ENCODE results near the gene STIMATE.

Gene STIMATE

DNA sequence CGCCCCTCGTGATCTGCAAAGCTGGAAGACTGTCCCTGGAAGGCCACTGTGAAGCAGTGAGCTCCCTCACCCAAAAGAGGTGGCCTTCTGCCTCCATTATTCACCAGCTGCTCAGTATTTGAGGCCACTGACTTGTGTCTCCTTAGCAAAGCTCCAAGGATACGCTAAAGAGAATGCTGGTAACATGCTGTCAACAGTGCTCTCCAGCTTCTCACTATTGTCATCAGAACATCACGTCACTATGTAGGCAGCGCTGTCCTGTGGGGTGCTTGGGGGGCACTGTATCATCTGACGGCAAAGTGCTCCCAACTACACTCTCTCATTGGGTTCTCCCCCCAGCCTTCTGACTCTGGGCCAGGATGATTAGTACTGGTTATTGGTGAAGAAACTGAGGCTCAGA is 81.1 kb downstream of the STIMATE start:
- no peak for DNase-seq (ENCODE audit: low spot score)

DNA sequence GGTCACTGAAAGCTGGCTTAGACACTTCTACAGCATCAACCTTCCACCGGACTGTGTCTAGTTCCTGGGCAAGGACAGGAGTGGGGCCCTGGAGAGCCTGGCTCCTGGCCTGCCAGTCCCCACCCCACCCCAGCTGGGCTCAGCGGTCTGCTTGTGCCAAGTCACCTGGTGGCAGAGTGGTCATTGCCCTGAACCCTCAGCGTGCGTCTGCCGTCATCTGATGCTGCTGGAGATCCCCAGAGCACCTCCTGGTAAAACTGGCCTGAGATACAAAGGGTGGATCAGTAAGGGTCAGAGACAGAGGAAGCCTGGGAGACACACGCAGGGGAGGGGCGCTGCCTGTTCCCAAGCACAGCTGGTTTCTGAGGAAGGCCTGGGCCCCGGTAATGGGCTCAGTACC is 83.5 kb downstream of the STIMATE start:
- no peak for DNase-seq (ENCODE audit: low spot score)

DNA sequence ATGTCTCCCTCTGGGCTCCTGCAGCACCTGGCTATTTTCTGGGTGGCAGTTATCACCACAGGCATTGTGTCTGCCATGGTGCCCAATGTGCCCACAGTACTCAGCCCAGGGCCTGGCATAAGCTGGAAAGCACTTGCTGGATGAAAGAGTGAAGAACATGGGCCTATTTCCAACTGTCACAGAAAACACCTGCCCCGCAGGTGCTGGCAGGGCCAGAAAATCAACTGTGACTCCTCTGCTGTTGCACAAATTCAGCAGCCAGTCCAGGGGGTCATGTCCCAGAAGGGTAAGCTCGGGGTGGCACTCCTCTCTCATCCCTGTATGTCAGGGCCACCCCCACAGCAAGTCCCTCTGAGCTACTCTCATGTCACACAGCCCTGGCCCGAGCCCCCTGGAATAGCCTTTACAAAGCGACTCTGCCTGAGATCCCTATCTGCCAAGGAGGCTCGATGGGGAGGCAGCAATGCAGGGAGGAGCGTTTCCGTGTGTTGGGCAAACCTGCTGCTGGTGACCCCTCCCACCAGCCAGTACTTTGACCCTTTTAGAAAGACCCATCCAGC is 85.8 kb downstream of the STIMATE start:
- DNase-seq (ENCODE audit: low spot score), result no peak

DNA sequence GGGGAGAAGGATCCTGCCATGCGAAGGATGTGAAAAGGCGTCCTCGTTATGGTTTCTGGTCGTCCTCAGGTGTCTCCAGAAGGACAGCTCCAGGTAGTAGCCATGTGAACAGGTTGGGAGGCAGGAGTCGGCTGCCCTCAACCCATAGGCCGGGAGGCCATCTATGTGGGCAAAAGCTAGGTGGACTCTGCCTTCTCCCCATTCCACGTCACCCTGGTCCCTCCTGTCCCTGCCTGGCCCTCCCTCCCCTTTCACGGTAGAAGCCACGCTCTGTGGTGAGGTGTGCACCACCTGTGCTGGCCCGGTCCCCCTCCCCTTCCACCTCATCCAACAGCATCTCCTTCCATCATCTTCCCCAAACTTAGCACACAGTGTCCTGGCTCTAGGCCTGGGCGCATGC is 86.4 kb downstream of the STIMATE start:
- DNase-seq (ENCODE audit: low spot score), result no peak

DNA sequence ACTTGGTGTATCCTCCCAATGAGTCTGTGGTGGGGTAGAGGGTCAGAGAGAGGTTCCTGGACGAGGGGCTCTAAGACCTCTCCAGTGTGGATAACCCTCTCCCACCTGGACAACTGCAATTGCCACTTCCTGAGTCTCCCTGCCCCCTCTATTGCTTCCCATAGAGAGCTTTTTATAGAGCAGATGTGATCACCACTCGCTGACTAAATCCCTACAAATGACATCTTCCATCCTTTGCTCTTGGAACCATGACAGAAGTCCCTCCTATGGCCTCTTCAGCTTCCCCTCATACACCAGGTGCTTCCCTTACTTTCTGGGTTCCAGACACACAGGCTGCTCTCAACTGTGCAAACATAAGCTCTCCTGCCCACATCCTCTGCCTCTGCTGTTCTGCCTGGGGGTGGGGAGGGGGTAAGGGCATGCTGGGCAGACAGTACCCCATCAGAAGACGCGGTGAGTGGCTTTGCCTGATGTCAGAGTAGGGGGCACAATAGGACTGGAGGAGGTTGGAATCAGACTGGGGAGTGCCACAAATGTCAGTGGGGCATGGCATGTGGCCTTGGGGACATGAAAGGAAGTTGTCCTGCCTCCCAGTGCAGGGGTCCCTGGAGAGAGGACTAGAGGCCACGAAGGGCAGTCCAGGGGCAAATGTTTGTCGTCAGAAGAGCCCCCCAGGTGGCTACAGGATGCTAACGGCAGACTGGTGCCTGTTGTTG is 87.5 kb downstream of the STIMATE start:
- DNase-seq (ENCODE audit: low spot score), result no peak

DNA sequence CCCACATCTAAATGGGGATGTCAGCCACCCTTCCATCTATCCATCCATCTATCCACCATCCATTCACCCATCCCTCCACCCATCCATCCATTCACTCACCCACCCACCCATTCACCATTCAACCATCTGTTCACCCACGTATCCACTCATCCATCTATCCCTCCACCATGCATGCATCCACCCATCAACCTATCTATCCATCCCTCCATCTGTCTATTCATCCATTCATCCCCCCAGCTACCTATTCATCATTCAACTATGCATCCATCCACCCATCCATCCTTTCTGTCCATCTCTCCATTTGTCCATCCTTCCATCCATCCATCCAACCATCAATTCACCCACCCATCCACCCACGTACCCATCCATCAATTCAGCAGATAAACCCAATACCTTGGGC is 88.2 kb downstream of the STIMATE start:
- DNase-seq (ENCODE audit: low spot score), result no peak

DNA sequence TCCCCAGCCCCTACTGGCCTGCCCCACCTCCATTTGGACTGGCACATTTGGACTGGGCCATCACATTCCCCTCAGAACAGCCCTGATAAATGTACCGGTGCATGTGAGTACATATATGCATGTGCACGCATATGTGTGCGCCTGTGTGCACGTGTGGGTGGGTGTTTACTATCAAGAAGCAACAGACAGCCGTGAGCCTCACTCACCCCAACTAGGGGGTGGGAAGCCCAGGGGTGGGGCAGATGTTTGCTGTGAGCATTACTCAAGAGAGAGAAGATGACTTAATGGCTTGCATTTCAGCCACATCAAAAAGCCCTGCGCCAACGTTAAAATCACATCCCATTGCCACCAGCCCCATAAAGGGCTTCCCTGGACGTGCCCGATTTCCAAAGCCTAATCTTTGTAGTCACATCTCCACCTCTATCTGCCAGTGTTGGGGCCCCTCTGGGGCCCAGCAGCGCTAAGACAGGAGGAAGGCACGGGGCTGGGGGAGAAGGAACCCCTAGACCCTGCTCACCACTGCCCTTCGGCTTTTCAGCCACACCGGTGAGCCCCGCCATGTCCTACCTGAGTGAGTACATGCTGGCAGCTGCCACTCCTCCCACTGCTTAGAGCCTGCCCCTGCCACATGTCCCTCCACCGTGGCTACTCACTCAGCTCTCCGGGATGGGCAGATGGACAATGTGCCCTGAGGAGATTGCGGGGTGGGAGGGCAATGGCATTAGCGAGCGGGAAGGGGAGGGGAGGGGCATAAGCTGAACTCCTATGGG is 91.9 kb downstream of the STIMATE start:
- DNase-seq (ENCODE audit: low spot score), result no peak

DNA sequence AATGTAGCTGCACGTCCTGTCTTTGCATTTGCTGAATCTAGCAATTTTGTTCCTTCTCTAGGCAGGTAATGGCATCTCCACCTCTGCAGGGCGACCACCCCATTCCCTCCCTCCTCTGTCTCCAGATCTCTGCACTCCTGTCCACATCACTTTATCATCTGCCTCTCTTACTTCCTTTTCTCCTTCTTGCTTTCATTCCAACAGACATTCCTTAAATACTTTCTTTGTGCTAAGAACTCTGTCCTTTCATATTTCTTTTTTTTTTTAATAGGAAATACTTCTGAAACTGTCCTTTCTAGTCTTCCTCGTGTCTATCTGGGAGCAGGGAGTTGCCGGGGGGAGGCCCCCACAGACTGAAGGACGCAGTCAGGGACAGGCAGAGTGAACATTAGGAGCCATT is 95.5 kb downstream of the STIMATE start:
- DNase-seq (ENCODE audit: low spot score), result no peak

DNA sequence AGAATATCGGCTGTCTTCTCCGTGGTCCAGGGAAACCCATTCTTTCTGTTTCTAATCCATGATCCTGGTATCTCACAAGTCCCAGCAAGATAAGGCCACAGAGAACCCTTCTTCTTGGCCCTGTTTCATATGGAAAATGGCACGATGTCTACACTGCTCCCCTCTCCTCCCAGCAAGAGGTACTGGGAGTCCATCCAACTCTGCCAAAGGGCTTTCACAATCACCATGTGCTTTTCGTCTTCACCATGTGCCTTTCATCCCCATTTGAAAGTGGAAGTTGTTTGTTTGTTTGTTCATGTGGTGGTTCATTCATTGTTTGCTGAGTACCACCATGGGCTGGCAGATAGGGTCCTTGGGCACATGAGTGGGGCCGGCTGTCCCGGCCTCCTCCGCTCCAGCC is 97.3 kb downstream of the STIMATE start:
- no peak for DNase-seq (ENCODE audit: low spot score)

DNA sequence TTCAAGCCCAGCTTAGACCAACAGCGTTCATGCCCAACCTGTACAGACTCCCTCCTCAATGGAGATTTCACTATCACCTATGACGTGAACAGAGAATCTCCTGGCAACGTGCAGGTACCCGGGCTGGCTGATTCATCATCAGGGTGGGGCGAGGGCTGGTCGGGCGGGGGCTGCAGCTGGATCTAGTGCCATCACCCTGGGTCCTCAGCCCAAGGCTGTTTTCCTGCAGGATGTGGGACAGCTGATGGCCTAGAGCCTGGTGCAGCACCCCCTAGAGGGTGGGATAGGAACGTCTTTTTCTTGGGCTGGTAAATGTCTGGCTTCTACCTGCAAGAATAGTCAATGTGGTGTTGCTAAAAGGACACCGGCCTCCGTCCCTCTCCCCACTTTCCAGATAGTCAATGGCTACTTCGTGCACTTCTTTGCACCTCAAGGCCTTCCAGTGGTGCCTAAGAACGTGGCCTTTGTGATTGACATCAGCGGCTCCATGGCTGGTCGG is 98.3 kb downstream of the STIMATE start:
- peak; percentile 60 for DNase-seq (ENCODE audit: low spot score)

DNA sequence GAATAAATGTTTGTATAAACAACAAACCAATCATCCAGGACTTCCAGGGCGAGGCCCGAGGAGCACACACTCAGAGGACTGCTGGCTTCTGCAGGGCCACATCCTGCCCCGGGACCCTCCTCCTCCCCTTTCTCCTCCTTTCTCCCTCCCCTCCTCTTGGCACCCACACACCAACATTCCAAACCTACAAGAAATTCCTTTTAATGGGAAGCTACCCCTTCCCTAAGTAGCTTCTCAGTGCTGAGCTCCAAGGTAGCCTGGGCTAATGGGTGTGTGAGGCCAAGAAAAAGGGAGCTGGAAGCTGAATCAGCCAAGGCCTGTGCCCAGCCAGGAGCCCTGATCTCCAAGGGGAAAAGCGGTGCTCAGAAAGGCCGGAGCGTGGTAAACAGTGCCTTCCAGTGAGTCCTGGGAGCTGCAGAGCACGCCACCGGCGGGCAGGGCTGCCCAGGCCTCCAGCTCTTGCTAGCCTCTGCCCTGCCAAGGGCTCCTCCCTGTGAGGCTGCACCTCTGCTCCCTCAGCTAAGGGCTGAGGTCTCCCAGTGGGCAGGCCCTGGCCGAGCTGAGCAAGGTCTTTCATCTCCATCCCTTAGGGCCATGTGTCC is 98.9 kb downstream of the STIMATE start:
- no peak for DNase-seq (ENCODE audit: low spot score)

DNA sequence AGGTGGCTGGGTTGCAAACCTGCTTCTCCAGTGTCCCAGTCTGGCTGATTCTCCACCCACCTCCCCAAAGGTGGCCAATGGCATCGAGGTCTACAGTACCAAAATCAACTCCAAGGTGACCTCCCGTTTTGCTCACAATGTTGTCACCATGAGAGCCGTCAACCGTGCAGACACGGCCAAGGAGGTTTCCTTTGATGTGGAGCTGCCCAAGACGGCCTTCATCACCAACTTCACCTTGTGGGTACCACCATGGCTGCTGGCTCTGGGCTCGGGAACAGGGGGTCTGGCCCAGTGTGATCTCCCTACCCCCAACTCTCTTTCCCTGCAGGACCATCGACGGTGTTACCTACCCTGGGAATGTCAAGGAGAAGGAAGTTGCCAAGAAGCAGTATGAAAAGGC is 100.9 kb downstream of the STIMATE start:
- no peak for DNase-seq (ENCODE audit: low spot score)

DNA sequence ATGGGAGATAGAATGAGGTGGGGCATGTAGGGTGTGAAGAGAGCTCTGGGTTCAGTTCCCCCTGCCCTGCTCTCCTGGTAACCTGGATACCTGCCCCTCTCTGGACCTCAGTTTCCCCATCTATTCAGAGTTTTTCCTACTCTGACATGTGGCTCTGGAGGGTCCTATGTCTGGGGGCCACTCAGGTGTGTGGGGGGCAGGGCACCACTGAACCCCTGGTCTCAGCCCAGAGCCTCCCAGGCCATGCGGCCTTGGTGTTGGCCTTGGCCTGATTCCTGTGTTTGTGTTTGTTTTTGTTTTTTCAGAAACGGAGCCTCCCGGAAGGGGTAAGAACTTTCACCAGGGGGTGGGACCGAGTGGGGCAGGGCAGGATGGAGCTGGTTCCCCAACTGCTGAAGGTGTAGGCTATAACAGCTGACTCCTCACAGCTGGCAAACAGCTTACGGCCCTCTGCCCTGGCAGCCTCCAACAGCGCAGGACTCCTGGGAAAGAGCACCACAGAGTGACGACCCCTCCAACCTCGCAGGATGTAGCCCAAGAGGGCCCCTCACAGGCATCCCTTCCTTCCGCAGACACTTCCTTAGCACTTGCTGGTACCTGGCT is 101.9 kb downstream of the STIMATE start:
- no peak for DNase-seq (ENCODE audit: low spot score)

DNA sequence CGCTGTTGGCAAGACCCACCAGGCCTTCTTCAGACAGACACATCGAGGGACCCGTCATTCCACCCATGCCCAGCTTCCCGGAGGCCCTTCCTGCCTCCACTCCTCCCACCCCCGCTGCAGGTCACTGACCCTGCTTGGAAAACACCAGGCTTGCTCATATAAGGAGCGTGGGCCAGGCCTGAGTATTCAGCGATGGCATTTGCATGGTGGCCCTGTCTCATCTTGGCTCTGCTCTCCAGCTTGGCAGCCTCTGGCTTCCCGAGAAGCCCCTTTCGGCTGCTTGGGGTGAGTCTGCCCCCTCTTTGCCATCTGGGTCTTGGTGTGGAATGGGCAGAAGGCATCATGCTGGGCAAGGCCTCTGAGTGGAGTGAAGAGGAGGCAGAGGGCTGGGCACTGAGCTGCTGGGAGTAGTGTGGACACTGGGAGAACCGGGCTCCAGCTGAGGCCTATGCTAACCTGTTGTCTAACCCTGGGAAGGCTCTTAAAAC is 102.7 kb downstream of the STIMATE start, which contains the start of gene ITIH3:
Gene ITIH3, plus strand, starts transcription at position 185 of the 488 bp plus-strand sequence. Its CDS starts 8 bp downstream, at position 193.
- DNase-seq (ENCODE audit: low spot score), result no peak

DNA sequence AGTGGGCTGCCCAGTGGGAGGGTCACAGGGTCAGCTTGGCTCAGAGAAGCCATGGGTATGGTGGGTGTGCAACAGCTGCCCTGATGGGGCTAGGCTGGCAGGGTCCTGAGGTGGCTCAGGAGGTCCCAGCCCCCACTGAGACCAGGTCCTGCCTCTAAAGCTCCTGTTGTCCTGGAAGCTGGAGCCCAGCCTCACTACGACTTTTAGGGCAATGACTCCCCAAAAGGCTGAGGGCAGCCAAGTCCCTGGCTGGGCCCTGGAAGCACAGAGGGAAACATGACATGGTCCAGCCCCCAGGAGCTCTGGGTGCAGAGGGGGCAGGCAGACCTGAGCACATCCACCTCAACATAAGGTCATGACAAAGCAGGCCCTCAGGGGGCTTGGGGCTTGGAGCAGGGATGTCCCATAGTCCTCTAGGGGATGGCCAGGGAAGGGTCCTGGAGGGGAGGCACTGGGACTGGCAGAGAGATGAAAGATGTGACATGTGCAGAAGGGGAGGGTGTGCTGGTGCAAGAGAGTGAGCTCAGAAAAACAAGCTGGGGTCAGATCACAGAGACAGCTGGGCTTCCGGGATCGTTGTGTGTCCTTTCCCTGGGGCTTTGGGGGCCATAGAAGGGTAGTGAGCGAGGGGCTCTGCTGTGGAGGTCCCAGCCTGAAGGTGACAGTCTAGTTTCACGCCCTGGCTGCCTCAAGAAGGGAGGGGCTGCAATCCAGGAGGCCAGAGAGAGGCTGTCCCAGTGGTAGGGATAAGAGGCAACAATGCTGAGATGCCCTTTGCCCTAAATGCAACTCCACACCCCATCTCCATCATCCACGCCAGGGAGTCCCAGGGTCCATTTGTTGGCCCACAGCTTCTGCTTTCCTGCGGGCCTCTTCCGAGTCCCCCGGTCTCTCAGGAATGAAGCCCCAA is 103.4 kb downstream of the STIMATE start:
- DNase-seq (ENCODE audit: low spot score), result no peak

DNA sequence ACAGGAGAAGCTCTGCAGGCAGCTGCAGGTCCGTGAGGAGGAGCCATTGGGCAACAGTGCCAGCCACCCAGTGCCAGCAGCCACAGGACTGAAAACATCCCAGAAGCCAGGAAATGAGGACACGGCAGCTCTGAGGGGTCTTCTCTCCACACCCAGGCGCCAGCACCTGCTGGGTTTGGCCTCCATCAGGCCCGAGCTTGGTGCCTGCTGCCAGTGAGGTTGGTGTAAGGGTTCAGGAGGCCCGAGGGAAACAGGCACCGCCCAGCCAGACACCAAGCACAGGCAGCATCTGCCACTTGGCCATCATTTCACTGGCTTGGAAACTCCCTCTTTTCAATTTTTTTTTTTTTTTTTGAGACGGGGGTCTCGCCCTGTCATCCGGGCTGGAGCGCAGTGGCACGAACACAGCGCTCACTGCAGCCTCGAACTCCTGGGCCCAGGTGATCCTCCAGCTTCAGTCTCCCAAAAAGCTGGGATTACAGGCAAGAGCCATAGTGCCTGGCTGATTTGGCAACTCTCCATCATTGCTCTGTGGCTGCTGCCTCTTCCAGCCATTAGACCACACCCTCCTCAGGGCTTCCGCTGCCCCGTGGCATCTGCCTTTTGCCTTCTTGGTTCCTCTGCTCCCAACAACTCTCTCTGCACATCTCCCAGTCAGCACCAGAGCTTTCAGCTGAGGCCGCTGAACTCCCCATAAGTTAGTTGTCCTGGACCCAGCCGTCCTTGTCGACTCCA is 104.2 kb downstream of the STIMATE start:
- no peak for DNase-seq (ENCODE audit: low spot score)

DNA sequence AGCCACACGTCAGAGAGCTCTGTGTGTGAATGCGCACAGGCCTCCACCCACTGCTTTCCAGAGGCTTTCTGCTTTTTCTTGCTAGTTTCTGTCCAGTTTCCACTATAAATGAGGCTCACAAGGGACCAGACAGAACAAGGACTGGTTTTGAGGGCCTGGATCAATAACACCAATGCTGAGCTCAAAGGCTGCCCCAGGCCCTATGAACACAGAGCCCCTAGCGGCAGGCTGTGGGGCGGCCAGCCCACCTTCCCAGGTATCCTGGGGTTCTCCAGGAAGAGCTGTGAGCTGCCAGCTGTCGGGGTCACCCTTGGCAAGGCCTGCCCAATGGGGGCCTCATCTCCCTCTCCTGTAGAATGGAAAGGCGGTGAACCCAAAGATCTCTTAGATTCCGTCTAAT is 104.9 kb downstream of the STIMATE start:
- DNase-seq (ENCODE audit: low spot score), result no peak

DNA sequence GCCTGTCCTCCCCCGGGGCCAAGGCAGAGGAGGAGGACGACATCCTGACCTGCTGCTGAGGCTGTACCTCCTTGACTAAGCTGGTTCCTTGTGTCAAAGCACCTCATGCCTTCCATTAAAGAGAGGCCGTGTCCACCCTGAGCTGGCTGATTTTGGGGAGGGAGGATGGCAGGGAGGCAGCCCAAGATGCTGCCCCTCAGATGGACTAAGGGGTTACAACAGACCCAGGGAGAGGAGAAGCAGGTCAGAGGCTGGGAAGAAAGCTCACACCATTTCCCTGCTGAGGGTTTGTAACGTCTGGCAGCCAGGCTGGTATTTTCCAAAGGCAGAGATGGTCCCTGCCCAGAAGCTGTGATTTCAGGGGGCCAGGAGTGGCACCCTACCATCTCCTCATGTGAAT is 105.4 kb downstream of the STIMATE start:
- no peak for DNase-seq (ENCODE audit: low spot score)

DNA sequence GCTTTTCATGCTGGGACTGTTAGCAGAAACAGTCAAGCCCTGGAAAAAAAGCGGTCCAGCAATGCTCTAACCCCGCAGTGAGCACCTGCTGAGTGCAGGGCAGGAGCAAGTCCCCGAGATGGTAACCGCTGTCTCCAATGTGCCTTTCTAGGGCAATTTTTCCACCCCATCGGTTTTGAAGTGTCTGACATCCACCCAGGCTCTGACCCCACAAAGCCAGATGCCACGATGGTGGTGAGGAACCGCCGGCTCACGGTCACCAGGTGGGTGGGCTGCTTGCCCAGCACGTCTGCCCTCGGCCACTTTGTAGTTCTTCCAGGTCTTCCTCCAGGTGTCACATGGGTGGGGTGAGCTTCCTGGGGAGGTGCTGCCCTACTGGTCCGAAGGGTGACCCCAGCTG is 106.0 kb downstream of the STIMATE start:
- no peak for DNase-seq (ENCODE audit: low spot score)

DNA sequence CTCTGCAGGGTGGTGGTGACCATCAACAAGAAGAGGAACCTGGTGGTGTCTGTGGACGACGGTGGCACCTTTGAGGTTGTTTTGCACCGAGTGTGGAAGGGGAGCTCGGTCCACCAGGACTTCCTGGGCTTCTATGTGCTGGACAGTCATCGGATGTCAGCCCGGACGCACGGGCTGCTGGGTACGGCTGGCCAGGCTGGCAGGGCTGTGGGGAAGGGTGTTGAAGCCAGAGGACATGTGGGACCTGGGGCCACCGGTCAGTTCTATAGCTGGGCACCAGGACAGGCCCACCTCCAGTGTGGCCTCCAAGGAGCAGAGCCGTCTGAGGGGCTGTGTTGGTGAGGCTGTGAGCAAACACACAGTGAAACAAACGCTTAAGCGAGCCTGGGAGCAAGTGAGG is 106.6 kb downstream of the STIMATE start:
- no peak for DNase-seq (ENCODE audit: low spot score)

Measured in germinal center (tissue), 1 donor.